NCI-H345 treated with DMSO at 0.1 percent for 48 hours (cell line): Measurements from ENCODE around the gene LRRC55.

Experiments used
- DNase-seq: peaks from one replicate; lab custom pipeline; 2025; ENCODE audit not compliant: unreplicated experiment; lab: John Stamatoyannopoulos, UW

LRRC55 gene

GRCh38 chr11:57200917-57201316 is 19.2 kb downstream of the LRRC55 start:
- no peak for DNase-seq

DNA sequence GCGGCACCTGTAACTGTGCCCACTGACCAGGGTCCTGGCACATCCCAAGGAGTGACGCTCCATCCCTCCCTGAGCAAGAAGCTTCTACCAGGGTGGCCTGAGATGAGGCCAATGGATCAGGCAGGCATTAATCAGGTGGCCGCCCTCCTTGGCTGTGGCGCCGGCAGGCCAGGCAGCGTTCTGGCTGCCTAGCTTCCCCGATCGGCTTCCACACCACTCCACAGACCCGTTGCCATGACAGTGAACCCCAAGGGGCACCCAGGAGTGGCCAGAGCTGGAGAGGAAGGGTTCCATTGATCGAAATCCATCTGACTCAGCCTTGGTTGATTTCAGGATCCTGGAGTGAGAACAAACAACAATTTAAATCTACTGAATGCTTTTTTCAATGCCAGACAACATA is 20.5 kb downstream of the LRRC55 start:
- no peak for DNase-seq

GRCh38 chr11:57203359-57203758 is 21.6 kb downstream of the LRRC55 start:
- DNase-seq, result no peak

- DNase-seq, result no peak
Measured at GRCh38 chr11:57203882-57204480, 22.2 kb downstream of the LRRC55 start.

DNA sequence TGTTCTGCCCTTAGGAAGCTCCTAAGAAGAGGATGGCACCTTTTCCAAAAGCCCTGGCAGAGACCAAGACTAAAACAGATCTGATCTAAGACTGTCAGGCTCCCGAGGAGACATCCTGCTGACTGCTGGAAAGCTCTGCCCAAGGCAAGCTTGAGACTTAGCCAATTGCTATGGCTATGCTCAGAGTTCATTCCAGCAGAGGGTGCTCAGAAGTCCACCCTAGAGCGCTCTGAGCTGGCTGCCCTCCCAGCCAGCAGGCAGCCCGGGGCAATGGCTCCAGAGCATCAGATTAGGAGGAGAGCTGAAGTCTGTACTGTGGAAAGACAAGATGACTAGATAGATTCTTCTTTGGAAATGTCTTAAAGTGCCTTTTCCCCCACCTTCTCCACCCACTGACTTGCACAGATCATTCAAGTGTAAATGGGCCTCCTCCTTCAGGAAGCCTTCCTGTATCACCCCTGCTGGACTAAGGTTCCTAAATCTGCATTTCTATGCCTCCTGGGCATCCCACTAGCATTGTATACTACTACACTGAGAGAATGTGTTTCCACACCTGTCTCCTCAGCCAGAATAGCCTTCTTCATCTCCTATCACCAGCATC is 23.4 kb downstream of the LRRC55 start:
- DNase-seq, result no peak

DNA sequence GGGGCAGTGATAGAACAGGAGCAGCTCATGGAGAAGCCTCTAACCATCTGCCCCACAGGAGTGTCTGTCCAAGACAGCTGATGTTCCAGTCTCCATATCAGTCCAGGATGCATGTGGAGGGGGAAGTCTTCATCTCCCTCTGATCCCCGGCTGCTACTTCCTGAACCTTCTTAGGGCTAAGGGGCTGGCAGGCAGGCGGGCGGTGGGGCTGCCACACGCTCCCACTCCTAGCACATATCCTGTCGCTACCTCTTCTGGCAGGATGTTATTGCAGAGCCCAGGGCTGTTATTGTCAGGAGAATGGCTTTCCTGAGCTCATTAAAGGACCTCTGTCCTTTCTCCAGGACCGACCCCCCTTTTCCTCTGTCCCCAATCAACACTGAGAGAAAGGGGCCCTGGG is 25.4 kb downstream of the LRRC55 start:
- DNase-seq, result no peak

DNA sequence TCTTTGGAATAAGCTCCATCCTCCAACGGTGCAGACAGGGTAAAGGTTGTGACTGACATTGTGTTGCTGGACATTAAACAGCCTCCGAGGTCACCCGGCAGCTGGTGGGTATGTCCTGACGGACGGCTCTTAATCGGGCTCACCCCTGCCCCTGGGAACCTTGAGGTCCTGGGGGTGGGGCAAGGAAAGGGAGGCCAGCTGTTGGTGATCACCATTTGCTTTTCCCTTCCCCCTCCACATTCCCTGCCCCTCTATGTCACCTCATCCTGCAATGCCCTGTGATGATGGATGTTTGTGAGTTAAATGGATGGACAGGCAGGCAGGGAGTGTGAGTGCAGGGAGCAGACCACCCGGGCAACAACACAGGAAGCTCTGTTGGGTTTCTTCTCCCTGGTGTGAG is 29.0 kb downstream of the LRRC55 start:
- no peak for DNase-seq

GRCh38 chr11:57213342-57214097 is 31.8 kb downstream of the LRRC55 start:
- no peak for DNase-seq

- DNase-seq, result no peak
Measured at GRCh38 chr11:57214098-57214417, 32.3 kb downstream of the LRRC55 start.

- DNase-seq, result no peak
Measured at GRCh38 chr11:57214494-57214893, 32.7 kb downstream of the LRRC55 start.

DNA sequence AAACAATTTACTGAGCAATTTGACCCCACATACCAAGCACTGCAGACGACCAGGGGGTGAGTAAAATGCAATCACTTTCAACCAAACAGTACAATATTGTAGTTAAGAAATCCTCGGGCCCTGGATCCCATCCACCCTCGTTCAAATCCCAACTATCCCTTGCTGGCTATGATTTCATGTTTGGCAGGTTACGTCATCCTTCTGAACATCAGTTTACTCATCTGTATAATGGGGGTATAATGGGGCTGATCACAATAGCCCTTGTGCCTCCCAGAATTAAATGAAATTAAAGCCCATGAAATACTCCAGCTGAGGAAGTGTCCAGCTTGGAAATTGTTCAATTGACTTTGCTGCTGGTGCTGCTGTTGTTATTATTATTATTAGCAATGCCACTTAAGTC is 34.7 kb downstream of the LRRC55 start:
- no peak for DNase-seq

GRCh38 chr11:57217053-57217452 is 35.3 kb downstream of the LRRC55 start:
- DNase-seq, result no peak

DNA sequence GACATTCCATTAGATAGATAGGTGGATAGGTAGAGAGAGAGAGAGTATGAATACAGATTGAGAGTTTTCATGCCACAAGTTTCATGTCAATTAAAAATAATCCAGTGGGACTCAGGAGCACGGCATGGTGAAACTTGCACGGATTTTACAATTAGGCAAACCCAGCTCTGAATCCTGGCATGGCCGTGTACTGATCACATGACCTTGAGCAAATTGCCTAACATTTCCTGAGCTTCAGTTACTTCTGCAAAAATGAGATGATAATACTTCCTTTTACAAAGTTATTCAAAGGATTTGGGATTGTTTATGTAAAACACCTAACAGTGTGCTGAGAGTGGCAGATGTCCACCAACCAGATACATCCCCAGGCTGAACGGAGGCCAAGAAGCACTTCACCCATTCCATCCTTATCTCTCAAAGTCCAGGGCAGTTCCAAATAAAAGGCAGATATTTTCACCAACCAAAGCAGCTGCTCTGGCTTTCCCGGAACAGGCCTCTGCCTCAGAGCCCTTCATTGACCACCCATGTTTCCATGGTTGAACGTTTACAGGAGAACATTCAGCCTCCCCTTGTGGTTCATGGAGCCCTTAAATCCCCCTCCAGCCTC is 37.4 kb downstream of the LRRC55 start:
- no peak for DNase-seq

DNA sequence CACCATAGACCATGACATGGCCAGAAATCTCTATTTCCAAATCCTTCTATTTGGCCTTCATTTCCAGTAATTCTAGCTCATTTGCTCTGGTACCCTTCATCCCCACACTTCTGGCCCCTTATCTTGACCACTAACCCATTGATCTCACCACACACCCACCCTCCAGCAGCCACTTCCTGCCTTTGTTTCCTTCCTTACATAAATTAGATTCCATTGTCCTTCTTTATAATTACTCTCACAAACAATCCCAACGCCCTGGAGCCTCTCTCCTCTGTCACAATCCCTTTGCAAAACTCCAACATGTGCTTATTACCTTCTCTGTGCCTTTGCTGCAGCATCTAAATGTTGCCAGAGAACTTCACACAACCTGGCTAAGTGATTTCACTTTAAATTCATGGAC is 40.5 kb downstream of the LRRC55 start:
- DNase-seq, result no peak

GRCh38 chr11:57223601-57224000 is 41.8 kb downstream of the LRRC55 start:
- DNase-seq, result no peak

GRCh38 chr11:57224128-57224527 is 42.4 kb downstream of the LRRC55 start:
- DNase-seq, result no peak

GRCh38 chr11:57224537-57224936 is 42.8 kb downstream of the LRRC55 start:
- no peak for DNase-seq

- no peak for DNase-seq
Measured at GRCh38 chr11:57228600-57228999, 46.8 kb downstream of the LRRC55 start.

- no peak for DNase-seq
Measured at GRCh38 chr11:57230316-57230715, 48.6 kb downstream of the LRRC55 start.

- DNase-seq, result no peak
Measured at GRCh38 chr11:57230791-57231538, 49.2 kb downstream of the LRRC55 start.

- DNase-seq, result no peak
Measured at GRCh38 chr11:57231539-57232253, 49.9 kb downstream of the LRRC55 start.
